DOHH2 (cell line): ENCODE measurements around the gene ZNF865.

Experiments used
- H3F3A ChIP-seq: fragments of 200-600 bp; sonication (generic), shearing (Covaris generic); 2 replicates; pipeline ENCODE4 v1.6.0; 2016; ENCODE audit warnings: antibody characterized with exemption, mild to moderate bottlenecking; ENCODE audit not compliant: control insufficient read depth, insufficient read depth
- H3K27ac ChIP-seq: fragments of 200-600 bp; sonication (generic); 2 replicates; pipeline ENCODE4 v1.5.1; 2014; ENCODE audit warnings: low read depth, mild to moderate bottlenecking, low read length, moderate library complexity
- H3K27me3 ChIP-seq: fragments of 200-600 bp; sonication (generic); 2 replicates; pipeline ENCODE4 v1.6.1; 2014; ENCODE audit warnings: mild to moderate bottlenecking, low read length, mixed read lengths; ENCODE audit not compliant: control insufficient read depth
- H3K36me3 ChIP-seq: fragments of 200-600 bp; sonication (generic); 2 replicates; pipeline ENCODE4 v1.6.1; 2014; ENCODE audit warnings: mild to moderate bottlenecking, low read length, moderate library complexity, mixed read lengths; ENCODE audit not compliant: control insufficient read depth
- H3K4me1 ChIP-seq: fragments of 200-600 bp; sonication (generic); 2 replicates; pipeline ENCODE4 v1.6.1; 2014; ENCODE audit warnings: mild to moderate bottlenecking, low read length, mixed read lengths; ENCODE audit not compliant: control insufficient read depth
- H3K4me2 ChIP-seq: fragments of 200-600 bp; sonication (generic); 2 replicates; pipeline ENCODE4 v1.6.0; 2014; ENCODE audit warnings: mild to moderate bottlenecking, low read length, moderate library complexity
- H3K4me3 ChIP-seq: fragments of 200-600 bp; sonication (generic); 2 replicates; pipeline ENCODE4 v1.5.1; 2014; ENCODE audit warnings: mild to moderate bottlenecking, low read length, mixed read lengths
- H3K79me2 ChIP-seq: fragments of 200-600 bp; sonication (generic); 2 replicates; pipeline ENCODE4 v1.6.1; 2014; ENCODE audit warnings: mild to moderate bottlenecking, low read length, mixed read lengths; ENCODE audit not compliant: control insufficient read depth
- H3K9me2 ChIP-seq: fragments of 200-600 bp; sonication (generic); replicated peaks from 2 replicates; pipeline ENCODE4 v1.6.1; 2014; ENCODE audit warnings: mild to moderate bottlenecking, low read length, mixed read lengths; ENCODE audit not compliant: control insufficient read depth
- H3K9me3 ChIP-seq: fragments of 200-600 bp; sonication (generic); 2 replicates; pipeline ENCODE4 v1.6.1; 2014; ENCODE audit warnings: antibody characterized with exemption, low read length, mixed read lengths; ENCODE audit not compliant: control insufficient read depth, insufficient read depth
- H4K20me1 ChIP-seq: fragments of 200-600 bp; sonication (generic); 2 replicates; pipeline ENCODE4 v1.6.0; 2014; ENCODE audit warnings: low read depth, mild to moderate bottlenecking, antibody characterized with exemption, low read length, moderate library complexity; ENCODE audit not compliant: control insufficient read depth, insufficient read depth
- EZH2phosphoT487 ChIP-seq: fragments of 200-600 bp; sonication (generic); IDR thresholded peaks from 2 replicates; pipeline ENCODE4 v1.6.1; 2017; ENCODE audit warnings: borderline replicate concordance, mild to moderate bottlenecking, antibody characterized with exemption, low read length, moderate library complexity, mixed read lengths
- TF ChIP-seq, protein P1 (sequence below): fragments of 200-600 bp; sonication (generic); IDR thresholded peaks from one replicate; pipeline ENCODE4 v1.5.1; 2014; ENCODE audit warnings: antibody characterized with exemption, mild to moderate bottlenecking, low read depth, low read length; ENCODE audit not compliant: poor library complexity, severe bottlenecking

The ZNF865 gene

DNA sequence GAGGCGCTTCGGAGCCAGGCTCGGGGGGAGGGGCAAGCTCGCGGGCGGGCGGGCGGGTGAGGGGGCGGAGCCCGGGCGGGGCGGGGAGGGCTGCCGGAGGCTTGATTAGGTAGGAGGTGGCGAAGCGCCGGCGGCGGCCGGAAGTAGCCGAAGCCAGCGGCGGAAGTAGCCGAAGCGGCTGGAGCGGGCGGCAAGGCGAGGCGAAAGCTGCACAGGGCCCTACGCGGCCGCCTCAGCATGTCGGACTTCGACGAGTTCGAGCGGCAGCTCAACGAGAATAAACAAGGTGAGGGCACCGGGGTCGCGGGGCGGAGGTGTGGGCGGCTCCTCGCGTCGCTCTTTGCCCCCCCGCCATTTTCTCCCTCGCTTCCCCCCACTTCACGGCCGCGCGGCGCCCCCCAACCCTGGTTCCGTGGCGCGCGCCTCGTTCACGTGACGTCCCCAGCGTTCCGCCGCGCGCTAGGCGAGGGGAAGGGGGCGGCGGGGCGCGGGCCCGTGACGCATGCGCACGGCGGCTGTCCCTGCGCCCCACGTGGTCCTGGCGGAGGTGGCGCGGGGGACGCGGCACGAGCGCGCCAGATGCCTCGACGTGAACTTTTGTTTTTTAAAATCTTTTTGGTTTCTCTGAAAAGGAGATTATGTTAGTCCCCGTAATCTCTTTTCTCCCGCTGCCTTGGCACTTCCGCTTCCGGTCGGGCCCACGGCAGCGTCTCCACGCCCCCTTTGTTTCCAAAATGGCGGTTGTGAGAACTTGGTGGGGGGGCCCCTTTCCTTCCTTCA, 49.6 kb downstream of the ZNF865 start, which contains the start of gene U2AF2:
U2AF2 (plus strand) TSS at position 168 of the 780 bp plus-strand sequence; CDS start at position 238, 70 bp downstream.
- Histone ChIP-seq H4K20me1 (peaks cover 24% of the 10 kb centered on the region), H3K9me2 (no peaks in the 10 kb centered on the region), H3K36me3 (peaks cover 82% of the 10 kb centered on the region), H3K4me2 (peak within 1 kb of the TSS; percentile 85), H3K4me1 (peaks cover 41% of the 10 kb centered on the region), H3K27ac (peak within 1 kb of the TSS; percentile 91), H3F3A (no peaks in the 10 kb centered on the region), H3K27me3 (no peaks in the 10 kb centered on the region), H3K79me2 (peaks cover 66% of the 10 kb centered on the region), H3K4me3 (peak within 1 kb of the TSS; percentile 96), H3K9me3 (no peaks in the 10 kb centered on the region)
- TF ChIP-seq EZH2phosphoT487: no peak
- TF ChIP-seq, protein P1, sequence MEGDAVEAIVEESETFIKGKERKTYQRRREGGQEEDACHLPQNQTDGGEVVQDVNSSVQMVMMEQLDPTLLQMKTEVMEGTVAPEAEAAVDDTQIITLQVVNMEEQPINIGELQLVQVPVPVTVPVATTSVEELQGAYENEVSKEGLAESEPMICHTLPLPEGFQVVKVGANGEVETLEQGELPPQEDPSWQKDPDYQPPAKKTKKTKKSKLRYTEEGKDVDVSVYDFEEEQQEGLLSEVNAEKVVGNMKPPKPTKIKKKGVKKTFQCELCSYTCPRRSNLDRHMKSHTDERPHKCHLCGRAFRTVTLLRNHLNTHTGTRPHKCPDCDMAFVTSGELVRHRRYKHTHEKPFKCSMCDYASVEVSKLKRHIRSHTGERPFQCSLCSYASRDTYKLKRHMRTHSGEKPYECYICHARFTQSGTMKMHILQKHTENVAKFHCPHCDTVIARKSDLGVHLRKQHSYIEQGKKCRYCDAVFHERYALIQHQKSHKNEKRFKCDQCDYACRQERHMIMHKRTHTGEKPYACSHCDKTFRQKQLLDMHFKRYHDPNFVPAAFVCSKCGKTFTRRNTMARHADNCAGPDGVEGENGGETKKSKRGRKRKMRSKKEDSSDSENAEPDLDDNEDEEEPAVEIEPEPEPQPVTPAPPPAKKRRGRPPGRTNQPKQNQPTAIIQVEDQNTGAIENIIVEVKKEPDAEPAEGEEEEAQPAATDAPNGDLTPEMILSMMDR: no peak

DNA sequence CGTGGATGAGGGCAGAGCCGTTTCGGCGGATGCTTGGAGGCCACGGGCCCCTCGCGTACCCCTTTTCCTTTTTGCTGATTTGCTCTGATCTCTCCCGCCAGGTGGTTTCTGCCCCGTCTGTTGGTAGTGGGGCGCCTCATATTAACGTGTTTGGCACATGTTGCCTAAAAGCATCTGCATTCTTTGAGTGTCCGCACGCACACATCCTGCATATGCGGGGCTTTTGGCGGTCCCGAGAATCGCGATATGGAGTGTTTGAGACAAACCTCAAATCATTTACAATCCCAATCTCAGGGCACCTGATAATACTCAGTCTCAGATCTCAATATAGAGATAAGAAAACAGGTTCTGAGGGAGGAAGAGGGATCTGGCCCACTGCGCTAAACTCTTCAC, 50.2 kb downstream of the ZNF865 start:
- H3K27me3 ChIP-seq: no peaks in the 10 kb centered on the region
- no peaks in the 10 kb centered on the region for H3K9me2 ChIP-seq
- peaks cover 39% of the 10 kb centered on the region for H3K4me1 ChIP-seq
- peaks cover 66% of the 10 kb centered on the region for H3K79me2 ChIP-seq
- H3K4me2 ChIP-seq: peak overlapping the region; percentile 85
- no peaks in the 10 kb centered on the region for H3F3A ChIP-seq
- peaks cover 26% of the 10 kb centered on the region for H4K20me1 ChIP-seq
- H3K9me3 ChIP-seq: no peaks in the 10 kb centered on the region
- H3K36me3 ChIP-seq: peaks cover 82% of the 10 kb centered on the region
- TF ChIP-seq EZH2phosphoT487: no peak
- TF ChIP-seq, protein P1: no peak
- H3K27ac ChIP-seq: peak overlapping the region; percentile 91
- peak overlapping the region; percentile 80 for H3K4me3 ChIP-seq

DNA sequence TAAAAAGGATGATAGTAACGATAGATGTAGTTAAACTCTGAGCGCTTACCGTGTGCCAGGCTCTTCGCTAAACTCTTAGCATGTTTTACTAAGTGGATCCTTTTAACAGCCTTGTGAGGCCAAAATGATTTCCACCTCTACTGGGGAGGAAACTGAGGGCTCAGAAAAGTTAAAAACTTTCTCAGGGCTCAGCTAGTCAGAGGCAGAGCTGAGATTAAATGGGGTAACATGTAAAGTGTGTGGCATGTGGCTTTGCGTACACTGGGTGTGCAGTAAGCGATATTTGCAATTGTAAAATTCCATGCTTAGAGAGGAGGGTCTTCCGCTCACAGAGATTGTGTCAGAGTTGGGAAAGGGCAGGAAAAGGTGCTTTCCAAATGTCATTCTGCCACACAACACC, 51.1 kb downstream of the ZNF865 start:
- peak overlapping the region; percentile 80 for H3K4me3 ChIP-seq
- peaks cover 82% of the 10 kb centered on the region for H3K36me3 ChIP-seq
- no peaks in the 10 kb centered on the region for H3K27me3 ChIP-seq
- no peaks in the 10 kb centered on the region for H3K9me3 ChIP-seq
- TF ChIP-seq, protein P1: no peak
- no peak for TF ChIP-seq EZH2phosphoT487
- H3K4me1 ChIP-seq: peaks cover 39% of the 10 kb centered on the region
- peaks cover 71% of the 10 kb centered on the region for H3K79me2 ChIP-seq
- no peaks in the 10 kb centered on the region for H3F3A ChIP-seq
- H4K20me1 ChIP-seq: peaks cover 28% of the 10 kb centered on the region
- H3K27ac ChIP-seq: peak overlapping the region; percentile 91
- peak overlapping the region; percentile 85 for H3K4me2 ChIP-seq
- H3K9me2 ChIP-seq: no peaks in the 10 kb centered on the region
